Measurements from ENCODE around the gene MUC4. TPM values are rescaled to one million over a fixed set of nuclear protein-coding genes. Genes with fewer than 3 reads are reported as not detected.

The MUC4 gene
- total and polyA plus RNA-seq, 10 of the 15 experiments (the other 5 are each of a cell fraction or from before 2014, with no cell fraction given), result 0.02 to 0.46 (median 0.27) TPM; not detected in 4

- Histone ChIP-seq H3K4me3 (no peak overlapping the region), H3K4me2 (ENCODE audit: control insufficient read depth, insufficient read depth) (no peak overlapping the region), H3K79me2 (ENCODE audit: control insufficient read depth, insufficient read depth, low read length) (no peaks in the 10 kb centered on the region), H3K9ac (ENCODE audit: control insufficient read depth, insufficient read depth, low read length) (no peak overlapping the region), H3K9me3 (replicated peaks; ENCODE audit: control insufficient read depth, insufficient read depth, low read length) (no peaks in the 10 kb centered on the region), H2AFZ (ENCODE audit: control insufficient read depth, low read depth, low read length) (no peak overlapping the region), H3K27ac (ENCODE audit: control insufficient read depth, insufficient read depth) (no peak overlapping the region), H4K20me1 (ENCODE audit: control insufficient read depth, insufficient read depth) (no peaks in the 10 kb centered on the region), H3K36me3 (ENCODE audit: control insufficient read depth in 2 of 2, insufficient read depth in 2 of 2, low read length in 1 of 2) (no peaks in the 10 kb centered on the region; a peak in 1 of 4 replicates), H3K27me3 (replicated peaks in 1 of 2; ENCODE audit: control insufficient read depth in 2 of 2, insufficient read depth in 2 of 2, low read length in 1 of 2) (no peaks in the 10 kb centered on the region), H3K4me1 (ENCODE audit: control insufficient read depth, insufficient read depth, low read length) (no peaks in the 10 kb centered on the region)
- ChIA-PET SMC1A (ENCODE audit: uncharacterized antibody, unreplicated experiment) (no interaction called here), POLR2A (no interaction called here), CTCF (no interaction called here), RAD21 (ENCODE audit: unreplicated experiment) (no interaction called here)
- 62% methylated on average over 9 of the region's 9 CpGs for WGBS (ENCODE audit: insufficient coverage, insufficient replicate concordance, low lambda C conversion rate, missing lambda C conversion rate)
- FAIRE-seq (no peak), DNase-seq (ENCODE audit: low read depth, low spot score) (no peak), ATAC-seq (no peak)
- TF ChIP-seq ZNF274 (IDR thresholded peaks at IDR 0.05; ENCODE audit: insufficient read depth, insufficient read length) (no peak), GATAD2B (conservative IDR thresholded peaks at IDR 0.05; ENCODE audit: low read depth) (no peak), DPF2 (IDR thresholded peaks at IDR 0.05) (no peak), TCF12 (IDR thresholded peaks at IDR 0.05; ENCODE audit: low read depth, low read length) (no peak), CREB1 (IDR thresholded peaks at IDR 0.05; ENCODE audit: low read depth) (no peak), CEBPB (IDR thresholded peaks at IDR 0.05; ENCODE audit: borderline replicate concordance in 1 of 2, low read depth in 2 of 2, low read length in 2 of 2) (no peak), NFYB (IDR thresholded peaks at IDR 0.05; ENCODE audit: insufficient read depth, low read depth, low read length) (no peak), PAX5 (IDR thresholded peaks at IDR 0.05; ENCODE audit: borderline replicate concordance, low read depth, low read length) (no peak), EZH2 (IDR thresholded peaks at IDR 0.05; ENCODE audit: borderline replicate concordance, control insufficient read depth, low read depth, low read length) (no peak), RBBP5 (conservative IDR thresholded peaks at IDR 0.05) (no peak), IRF4 (IDR thresholded peaks at IDR 0.05; ENCODE audit: low read depth, low read length) (no peak), IKZF1 (conservative IDR thresholded peaks at IDR 0.05) (no peak), CHD4 (IDR thresholded peaks at IDR 0.05) (no peak), SMC3 (IDR thresholded peaks at IDR 0.05; ENCODE audit: borderline replicate concordance, low read length) (no peak), ZBED1 (IDR thresholded peaks at IDR 0.05; ENCODE audit: borderline replicate concordance) (no peak), MTA2 (IDR thresholded peaks at IDR 0.05; ENCODE audit: low read depth) (no peak)
- TF ChIP-seq, protein P1, sequence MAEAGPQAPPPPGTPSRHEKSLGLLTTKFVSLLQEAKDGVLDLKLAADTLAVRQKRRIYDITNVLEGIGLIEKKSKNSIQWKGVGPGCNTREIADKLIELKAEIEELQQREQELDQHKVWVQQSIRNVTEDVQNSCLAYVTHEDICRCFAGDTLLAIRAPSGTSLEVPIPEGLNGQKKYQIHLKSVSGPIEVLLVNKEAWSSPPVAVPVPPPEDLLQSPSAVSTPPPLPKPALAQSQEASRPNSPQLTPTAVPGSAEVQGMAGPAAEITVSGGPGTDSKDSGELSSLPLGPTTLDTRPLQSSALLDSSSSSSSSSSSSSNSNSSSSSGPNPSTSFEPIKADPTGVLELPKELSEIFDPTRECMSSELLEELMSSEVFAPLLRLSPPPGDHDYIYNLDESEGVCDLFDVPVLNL (IDR thresholded peaks at IDR 0.05; ENCODE audit: low read depth, low read length), result no peak
- in situ Hi-C loops (cut with MboI) (no loop called here), intact Hi-C loops (cut with micrococcal nuclease; ENCODE audit: unreplicated experiment) (no loop called here)
- no TSS peak for BruUV-seq (replicated peaks)
Observed at GRCh38 chr3:195701042-195701915, 110.5 kb downstream of the MUC4 start.

All from GM12878 (cell line).